ENCODE data around the gene SPRING1.
"Not testable (repeated sequence)": the region's sequence is repeated elsewhere in the genome, so short reads cannot be mapped to it uniquely, and the experiment has no call there.

Gene SPRING1

GRCh38 chr12:116761499-116761898 lies 23.6 kb upstream of the SPRING1 start:
- Mint-ChIP-seq H3K9me3 (no peaks in the 10 kb centered on the region), H3K27ac (ENCODE audit: low read depth) (no peak overlapping the region), H3K36me3 (ENCODE audit: insufficient read depth) (peaks cover 3% of the 10 kb centered on the region), H3K4me3 (no peak overlapping the region), H3K27me3 (no peaks in the 10 kb centered on the region), H3K4me1 (no peaks in the 10 kb centered on the region)
- ATAC-seq (replicated peaks; ENCODE audit: extremely low read depth, poor library complexity, severe bottlenecking) = no peak
- DNase-seq (ENCODE audit: low spot score in 2 of 2) = no peak

GRCh38 chr12:116760622-116761020 lies 22.8 kb upstream of the SPRING1 start:
- Mint-ChIP-seq H3K9me3 (no peaks in the 10 kb centered on the region), H3K36me3 (ENCODE audit: insufficient read depth) (peaks cover 3% of the 10 kb centered on the region), H3K27ac (ENCODE audit: low read depth) (no peak overlapping the region), H3K27me3 (no peaks in the 10 kb centered on the region), H3K4me3 (no peak overlapping the region), H3K4me1 (no peaks in the 10 kb centered on the region)
- ATAC-seq (replicated peaks; ENCODE audit: extremely low read depth, poor library complexity, severe bottlenecking) (no peak), DNase-seq (ENCODE audit: low spot score in 2 of 2) (no peak)

- Mint-ChIP-seq H3K27ac (ENCODE audit: low read depth) (peak overlapping the region; percentile 38), H3K4me3 (peak overlapping the region; percentile 54), H3K4me1 (no peaks in the 10 kb centered on the region), H3K36me3 (ENCODE audit: insufficient read depth) (peaks cover 3% of the 10 kb centered on the region), H3K9me3 (no peaks in the 10 kb centered on the region), H3K27me3 (no peaks in the 10 kb centered on the region)
- ATAC-seq (replicated peaks; ENCODE audit: extremely low read depth, poor library complexity, severe bottlenecking) (peak; percentile 24), DNase-seq (ENCODE audit: low spot score in 2 of 2) (peak in 1 of 2 donors; percentile 11)
Measured at GRCh38 chr12:116759783-116760621, 22.1 kb upstream of the SPRING1 start.

GRCh38 chr12:116754783-116755182 lies 16.9 kb upstream of the SPRING1 start:
- H3K27ac Mint-ChIP-seq (ENCODE audit: low read depth) = not testable (repeated sequence)

GRCh38 chr12:116754097-116754496 lies 16.2 kb upstream of the SPRING1 start:
- H3K9me3 Mint-ChIP-seq; ATAC-seq (replicated peaks; ENCODE audit: extremely low read depth, poor library complexity, severe bottlenecking); H3K36me3 Mint-ChIP-seq (ENCODE audit: insufficient read depth); DNase-seq (ENCODE audit: low spot score in 2 of 2); H3K27ac Mint-ChIP-seq (ENCODE audit: low read depth); H3K27me3 Mint-ChIP-seq; H3K4me3 Mint-ChIP-seq; H3K4me1 Mint-ChIP-seq: not testable (repeated sequence)

More at GRCh38 chr12:116754783-116755182, 16.9 kb upstream of the SPRING1 start:
- H3K4me1 Mint-ChIP-seq; ATAC-seq (replicated peaks; ENCODE audit: extremely low read depth, poor library complexity, severe bottlenecking); DNase-seq (ENCODE audit: low spot score in 2 of 2); H3K9me3 Mint-ChIP-seq; H3K4me3 Mint-ChIP-seq; H3K27me3 Mint-ChIP-seq; H3K36me3 Mint-ChIP-seq (ENCODE audit: insufficient read depth): not testable (repeated sequence)

GRCh38 chr12:116750298-116750697 lies 12.4 kb upstream of the SPRING1 start:
- ATAC-seq (replicated peaks; ENCODE audit: extremely low read depth, poor library complexity, severe bottlenecking) (no peak), DNase-seq (ENCODE audit: low spot score in 2 of 2) (no peak)
- H3K9me3 Mint-ChIP-seq = no peaks in the 10 kb centered on the region
- peaks cover 5% of the 10 kb centered on the region for H3K36me3 Mint-ChIP-seq (ENCODE audit: insufficient read depth)
- no peaks in the 10 kb centered on the region for H3K4me1 Mint-ChIP-seq
- no peaks in the 10 kb centered on the region for H3K27me3 Mint-ChIP-seq
- no peak overlapping the region for H3K27ac Mint-ChIP-seq (ENCODE audit: low read depth)
- no peak overlapping the region for H3K4me3 Mint-ChIP-seq

- Mint-ChIP-seq H3K4me3 (no peak overlapping the region), H3K9me3 (no peaks in the 10 kb centered on the region), H3K27ac (ENCODE audit: low read depth) (no peak overlapping the region), H3K36me3 (ENCODE audit: insufficient read depth) (peaks cover 5% of the 10 kb centered on the region), H3K27me3 (no peaks in the 10 kb centered on the region), H3K4me1 (no peaks in the 10 kb centered on the region)
- ATAC-seq (replicated peaks; ENCODE audit: extremely low read depth, poor library complexity, severe bottlenecking) = no peak
- DNase-seq (ENCODE audit: low spot score in 2 of 2) = no peak
Measured at GRCh38 chr12:116749884-116750283, 12.0 kb upstream of the SPRING1 start.

GRCh38 chr12:116745554-116745953 lies 7.7 kb upstream of the SPRING1 start:
- Mint-ChIP-seq H3K36me3 (ENCODE audit: insufficient read depth) (no peaks in the 10 kb centered on the region), H3K27me3 (no peaks in the 10 kb centered on the region), H3K9me3 (no peaks in the 10 kb centered on the region), H3K4me1 (no peaks in the 10 kb centered on the region), H3K4me3 (no peak overlapping the region), H3K27ac (ENCODE audit: low read depth) (no peak overlapping the region)
- DNase-seq (ENCODE audit: low spot score in 2 of 2) = no peak
- no peak for ATAC-seq (replicated peaks; ENCODE audit: extremely low read depth, poor library complexity, severe bottlenecking)

GRCh38 chr12:116744766-116745165 lies 6.9 kb upstream of the SPRING1 start:
- Mint-ChIP-seq H3K27me3 (no peaks in the 10 kb centered on the region), H3K9me3 (no peaks in the 10 kb centered on the region), H3K27ac (ENCODE audit: low read depth) (no peak overlapping the region), H3K4me1 (no peaks in the 10 kb centered on the region), H3K4me3 (no peak overlapping the region), H3K36me3 (ENCODE audit: insufficient read depth) (no peaks in the 10 kb centered on the region)
- no peak for DNase-seq (ENCODE audit: low spot score in 2 of 2)
- no peak for ATAC-seq (replicated peaks; ENCODE audit: extremely low read depth, poor library complexity, severe bottlenecking)

GRCh38 chr12:116742787-116743186 lies 4.9 kb upstream of the SPRING1 start:
- DNase-seq (ENCODE audit: low spot score in 2 of 2); H3K4me1 Mint-ChIP-seq; H3K27me3 Mint-ChIP-seq; H3K36me3 Mint-ChIP-seq (ENCODE audit: insufficient read depth); H3K27ac Mint-ChIP-seq (ENCODE audit: low read depth); H3K9me3 Mint-ChIP-seq; ATAC-seq (replicated peaks; ENCODE audit: extremely low read depth, poor library complexity, severe bottlenecking); H3K4me3 Mint-ChIP-seq: not testable (repeated sequence)

GRCh38 chr12:116739381-116739887 lies 1.6 kb upstream of the SPRING1 start:
- no peaks in the 10 kb centered on the region for H3K9me3 Mint-ChIP-seq
- H3K27ac Mint-ChIP-seq (ENCODE audit: low read depth) = peak overlapping the region; percentile 59
- H3K27me3 Mint-ChIP-seq = no peaks in the 10 kb centered on the region
- ATAC-seq (replicated peaks; ENCODE audit: extremely low read depth, poor library complexity, severe bottlenecking) (no peak), DNase-seq (ENCODE audit: low spot score in 2 of 2) (no peak)
- H3K36me3 Mint-ChIP-seq (ENCODE audit: insufficient read depth) = peaks cover 15% of the 10 kb centered on the region
- H3K4me3 Mint-ChIP-seq = no peak overlapping the region
- H3K4me1 Mint-ChIP-seq = peaks cover 33% of the 10 kb centered on the region

GRCh38 chr12:116736962-116737773 lies 701 bp downstream of the SPRING1 start:
- Mint-ChIP-seq H3K27ac (ENCODE audit: low read depth) (peak overlapping the region; percentile 91), H3K27me3 (no peaks in the 10 kb centered on the region), H3K4me3 (peak overlapping the region; percentile 97), H3K4me1 (peaks cover 38% of the 10 kb centered on the region), H3K36me3 (ENCODE audit: insufficient read depth) (peaks cover 25% of the 10 kb centered on the region), H3K9me3 (no peaks in the 10 kb centered on the region)
- DNase-seq (ENCODE audit: low spot score in 2 of 2) (no peak), ATAC-seq (replicated peaks; ENCODE audit: extremely low read depth, poor library complexity, severe bottlenecking) (no peak)
